ENCODE measurements around the gene TMEM272.
"Not testable (repeated sequence)": the region's sequence is repeated elsewhere in the genome, so short reads cannot be mapped to it uniquely, and the experiment has no call there.

Gene TMEM272

DNA sequence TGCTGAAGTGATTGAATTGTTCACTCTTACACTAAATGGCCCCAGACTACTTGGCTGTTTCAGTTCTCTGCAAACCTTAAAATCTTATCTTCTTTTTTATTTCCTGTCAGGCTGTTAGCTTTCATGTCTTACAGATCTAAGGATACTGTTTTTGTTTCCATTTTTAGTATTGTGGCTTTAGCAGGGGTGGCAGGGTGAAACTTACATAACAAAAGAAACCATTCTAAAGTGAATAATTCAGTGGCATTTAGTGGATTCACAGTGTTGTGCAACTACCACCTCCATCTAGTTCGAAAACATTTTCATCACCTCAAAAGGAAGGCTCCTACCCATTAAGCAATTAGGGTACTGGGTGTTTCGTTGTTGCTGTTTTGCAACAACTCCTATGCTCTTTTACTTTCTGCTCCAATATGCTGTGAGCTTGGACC is 19.8 kb downstream of the TMEM272 start:
- no peaks in the 10 kb centered on the region for H3K9me3 Mint-ChIP-seq
- no peak overlapping the region for H3K4me3 Mint-ChIP-seq
- peaks cover 70% of the 10 kb centered on the region for H3K4me1 Mint-ChIP-seq (ENCODE audit: low read depth)
- H3K27ac Mint-ChIP-seq = no peak overlapping the region
- no peaks in the 10 kb centered on the region for H3K36me3 Mint-ChIP-seq (ENCODE audit: low read depth)
- intact Hi-C loops (cut with micrococcal nuclease) = no loop called here
- peaks cover 3% of the 10 kb centered on the region for H3K27me3 Mint-ChIP-seq

DNA sequence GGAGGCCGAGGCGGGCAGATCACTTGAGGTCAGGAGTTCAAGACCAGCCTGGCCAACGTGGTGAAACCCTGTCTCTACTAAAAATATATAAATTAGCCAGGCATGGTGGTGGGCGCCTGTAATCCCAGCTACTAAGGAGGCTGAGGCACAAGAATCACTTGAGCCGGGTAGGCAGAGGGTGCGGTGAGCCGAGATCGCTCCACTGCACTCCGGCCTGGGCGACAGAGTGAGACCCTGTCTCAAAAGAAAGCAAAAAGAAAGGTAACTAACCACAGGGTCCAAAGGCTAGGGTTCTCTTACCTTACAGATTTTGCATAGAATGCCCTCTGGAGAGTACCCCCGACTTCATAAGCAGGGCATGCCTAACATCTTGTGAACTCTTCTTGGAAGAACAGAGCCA is 20.3 kb downstream of the TMEM272 start:
- intact Hi-C loops (cut with micrococcal nuclease); H3K36me3 Mint-ChIP-seq (ENCODE audit: low read depth); H3K4me3 Mint-ChIP-seq; H3K27ac Mint-ChIP-seq; H3K9me3 Mint-ChIP-seq; H3K27me3 Mint-ChIP-seq: not testable (repeated sequence)
- peaks cover 70% of the 10 kb centered on the region for H3K4me1 Mint-ChIP-seq (ENCODE audit: low read depth)

DNA sequence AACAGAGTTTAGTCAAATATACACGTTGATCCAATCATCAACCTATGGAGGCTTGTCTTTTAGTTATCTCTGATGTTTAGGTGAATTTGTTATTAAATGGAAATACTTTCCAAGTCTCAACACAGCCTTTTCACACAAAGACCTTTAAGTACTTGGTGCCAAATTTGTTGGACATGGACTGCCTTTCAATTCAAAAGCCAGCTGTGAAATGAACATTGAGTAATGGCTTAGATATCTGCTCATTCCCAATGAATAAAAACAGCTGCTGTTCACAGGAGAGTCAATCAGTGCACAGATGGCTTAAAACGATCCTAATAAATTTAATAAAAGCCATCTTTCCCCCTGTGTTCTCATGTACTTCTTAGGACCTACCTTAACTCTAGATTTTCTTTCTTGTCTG is 21.1 kb downstream of the TMEM272 start:
- Mint-ChIP-seq H3K27ac (no peak overlapping the region), H3K36me3 (ENCODE audit: low read depth) (no peaks in the 10 kb centered on the region), H3K27me3 (peaks cover 3% of the 10 kb centered on the region), H3K9me3 (no peaks in the 10 kb centered on the region), H3K4me1 (ENCODE audit: low read depth) (peaks cover 77% of the 10 kb centered on the region), H3K4me3 (no peak overlapping the region)
- intact Hi-C loops (cut with micrococcal nuclease) = no loop called here

DNA sequence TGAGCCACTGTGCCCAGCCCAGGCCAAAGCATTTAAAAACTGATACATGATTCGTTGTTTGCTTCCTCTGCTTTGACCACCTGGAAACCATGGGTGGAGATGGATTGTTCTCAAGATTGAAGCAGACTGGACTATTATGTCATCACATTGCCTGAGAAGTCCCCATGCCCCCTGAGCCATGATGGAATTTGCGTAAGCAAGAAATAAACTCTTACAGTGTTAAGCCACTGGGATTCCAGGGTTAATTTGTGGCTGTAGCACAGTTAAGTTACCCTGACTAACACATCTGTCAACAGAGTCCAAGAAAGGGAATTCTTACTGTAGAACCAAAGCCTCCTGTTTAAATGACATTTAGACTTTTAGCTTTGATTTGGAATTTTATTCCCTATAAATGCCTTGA is 21.6 kb downstream of the TMEM272 start:
- Mint-ChIP-seq H3K9me3 (no peaks in the 10 kb centered on the region), H3K27ac (no peak overlapping the region), H3K36me3 (ENCODE audit: low read depth) (no peaks in the 10 kb centered on the region), H3K4me3 (no peak overlapping the region), H3K4me1 (ENCODE audit: low read depth) (peaks cover 77% of the 10 kb centered on the region), H3K27me3 (no peaks in the 10 kb centered on the region)
- intact Hi-C loops (cut with micrococcal nuclease) = no loop called here

DNA sequence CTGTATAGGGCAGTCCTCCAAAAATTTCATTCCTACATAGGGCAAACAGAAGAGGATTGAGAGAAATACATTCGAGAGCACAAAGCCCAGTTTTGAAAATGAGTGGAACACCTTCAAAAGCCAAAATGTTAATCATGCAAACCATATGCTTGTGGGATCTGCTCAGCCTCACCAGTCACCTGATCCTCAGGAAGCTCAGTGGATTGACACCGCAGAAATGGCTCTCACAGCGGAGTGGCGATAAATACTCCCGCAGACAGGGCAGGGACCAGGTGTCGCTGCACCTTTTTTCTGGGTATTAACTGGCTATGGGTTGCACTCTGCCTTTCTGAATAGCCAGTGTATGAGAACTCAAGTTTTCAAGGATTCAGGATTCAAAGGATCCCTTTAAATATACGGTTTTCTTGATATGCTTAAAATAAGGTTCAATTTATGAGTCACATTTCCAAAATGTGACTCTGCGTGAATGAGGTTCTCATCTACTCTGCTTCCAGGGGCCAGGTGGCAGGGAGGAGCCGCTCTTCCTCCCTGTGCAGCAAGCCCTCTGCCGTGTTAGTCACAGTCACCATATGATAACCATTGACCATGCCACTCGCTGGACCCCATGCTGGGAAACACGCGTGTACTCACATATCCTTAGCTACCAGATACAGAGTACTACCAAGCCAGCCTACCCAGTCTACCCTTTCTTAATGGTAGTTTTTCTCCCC is 22.7 kb downstream of the TMEM272 start:
- no peaks in the 10 kb centered on the region for H3K9me3 Mint-ChIP-seq
- intact Hi-C loops (cut with micrococcal nuclease) = no loop called here
- H3K4me3 Mint-ChIP-seq = peak overlapping the region; percentile 20
- no peaks in the 10 kb centered on the region for H3K27me3 Mint-ChIP-seq
- H3K27ac Mint-ChIP-seq = peak overlapping the region; percentile 70
- no peaks in the 10 kb centered on the region for H3K36me3 Mint-ChIP-seq (ENCODE audit: low read depth)
- H3K4me1 Mint-ChIP-seq (ENCODE audit: low read depth) = peaks cover 73% of the 10 kb centered on the region

DNA sequence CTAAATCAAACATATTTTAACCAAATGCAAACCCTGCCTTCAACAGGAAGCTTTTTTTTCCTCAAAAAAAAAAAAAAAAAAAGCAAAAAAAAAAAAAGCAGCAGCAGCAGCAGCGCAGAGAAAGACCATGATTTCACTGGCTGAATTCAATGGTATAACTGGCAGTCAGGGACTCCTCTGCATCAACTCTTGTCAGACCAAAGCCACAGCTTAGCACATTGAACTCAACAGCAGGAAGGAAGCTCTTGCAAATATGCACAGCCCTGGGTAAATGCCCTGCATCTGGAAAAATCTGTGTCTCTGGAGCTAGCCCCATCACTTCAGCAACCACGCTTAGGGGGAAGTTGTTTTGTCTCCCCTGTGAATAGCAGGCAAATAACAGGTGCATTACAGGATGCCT is 23.4 kb downstream of the TMEM272 start:
- Mint-ChIP-seq H3K36me3 (ENCODE audit: low read depth) (no peaks in the 10 kb centered on the region), H3K4me1 (ENCODE audit: low read depth) (peaks cover 67% of the 10 kb centered on the region), H3K9me3 (no peaks in the 10 kb centered on the region), H3K27me3 (no peaks in the 10 kb centered on the region), H3K27ac (peak overlapping the region; percentile 70), H3K4me3 (peak overlapping the region; percentile 20)
- intact Hi-C loops (cut with micrococcal nuclease) = no loop called here

DNA sequence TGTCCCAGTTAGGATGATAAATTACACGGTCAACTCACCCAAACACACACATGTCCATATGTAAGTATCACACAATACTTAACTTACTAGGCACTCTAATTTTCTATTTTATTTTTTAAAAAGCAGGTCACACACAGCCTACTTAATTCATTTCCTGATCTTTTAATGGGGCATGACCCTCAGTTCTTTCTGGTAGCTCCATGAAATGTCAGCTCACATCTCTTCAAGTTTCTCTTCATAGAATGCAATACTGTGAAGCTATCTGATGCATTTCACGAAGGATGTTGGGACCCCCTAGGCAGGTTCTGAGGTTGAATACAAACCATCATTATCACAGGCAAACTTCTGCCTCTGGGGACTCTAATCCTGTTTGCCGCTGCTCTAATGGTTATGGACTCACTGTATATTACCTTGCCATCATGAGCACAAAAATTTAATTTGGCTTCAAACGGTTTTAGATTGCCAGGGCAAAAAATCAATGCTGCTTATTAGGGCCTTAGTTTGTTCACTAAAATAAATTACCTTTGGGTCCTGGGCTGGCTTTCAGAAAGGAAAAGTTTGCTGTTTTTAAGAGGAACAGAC is 24.9 kb downstream of the TMEM272 start:
- Mint-ChIP-seq H3K27ac (peak overlapping the region; percentile 92), H3K4me1 (ENCODE audit: low read depth) (peaks cover 60% of the 10 kb centered on the region), H3K36me3 (ENCODE audit: low read depth) (no peaks in the 10 kb centered on the region), H3K4me3 (no peak overlapping the region), H3K9me3 (no peaks in the 10 kb centered on the region), H3K27me3 (no peaks in the 10 kb centered on the region)
- intact Hi-C loops (cut with micrococcal nuclease) = no loop called here

DNA sequence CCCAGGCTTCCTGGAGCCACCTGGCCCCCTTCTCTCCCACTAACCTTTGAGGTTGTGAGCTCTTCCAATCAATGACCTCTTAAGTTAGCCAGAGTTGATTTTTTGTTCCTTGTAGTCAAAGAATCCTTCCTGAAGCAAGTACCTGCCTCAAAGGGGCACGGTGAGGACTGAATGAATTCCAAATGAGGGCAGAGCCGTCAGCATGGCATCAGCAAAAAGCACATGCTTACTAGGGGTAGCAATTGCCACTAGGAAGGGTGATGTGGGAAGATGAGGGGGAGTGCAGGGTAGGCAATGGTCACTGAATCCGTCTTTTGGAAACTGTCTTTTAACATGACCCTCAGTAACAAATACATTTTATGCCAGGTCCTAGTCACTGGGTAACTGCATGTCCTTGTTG is 25.4 kb downstream of the TMEM272 start:
- peak overlapping the region; percentile 92 for H3K27ac Mint-ChIP-seq
- no peaks in the 10 kb centered on the region for H3K36me3 Mint-ChIP-seq (ENCODE audit: low read depth)
- intact Hi-C loops (cut with micrococcal nuclease) = no loop called here
- peaks cover 63% of the 10 kb centered on the region for H3K4me1 Mint-ChIP-seq (ENCODE audit: low read depth)
- peak overlapping the region; percentile 7 for H3K4me3 Mint-ChIP-seq
- no peaks in the 10 kb centered on the region for H3K9me3 Mint-ChIP-seq
- H3K27me3 Mint-ChIP-seq = no peaks in the 10 kb centered on the region

DNA sequence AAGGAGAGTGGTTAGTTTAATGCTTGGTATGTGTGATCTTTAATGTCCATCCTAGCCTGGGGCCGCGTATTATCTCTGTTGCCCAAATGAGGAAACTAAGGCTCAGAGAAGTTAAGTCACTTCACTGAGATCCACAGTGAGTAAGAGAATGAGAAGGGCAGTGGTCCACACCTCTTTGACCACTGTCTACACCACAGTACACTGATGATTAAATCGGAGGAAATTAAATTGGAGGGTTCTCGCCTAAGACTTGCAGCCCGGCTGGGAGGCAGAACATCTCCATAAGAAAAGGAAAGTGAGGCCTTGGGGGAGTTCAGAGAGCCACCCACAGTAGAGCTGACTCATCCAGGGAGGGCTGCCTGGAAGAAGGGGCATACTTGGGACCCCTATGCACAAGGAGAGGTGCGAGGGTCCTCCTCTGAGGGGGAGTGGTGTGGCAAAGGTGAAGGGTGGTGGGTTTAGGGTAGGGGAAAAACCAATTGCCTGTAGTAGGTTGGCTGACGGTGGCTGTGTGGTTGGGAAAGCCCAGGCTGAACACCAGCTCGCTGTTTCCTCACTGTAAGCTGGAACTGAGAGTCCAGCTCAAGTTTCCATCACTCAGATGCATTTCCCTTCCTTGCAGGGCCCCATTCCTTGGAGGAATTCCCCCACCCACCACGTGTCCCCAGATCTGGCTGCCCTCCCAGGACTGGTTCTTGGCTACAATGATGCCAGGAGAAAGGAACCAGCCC is 26.0 kb downstream of the TMEM272 start:
- intact Hi-C loops (cut with micrococcal nuclease) = no loop called here
- Mint-ChIP-seq H3K27ac (peak overlapping the region; percentile 92), H3K4me1 (ENCODE audit: low read depth) (peaks cover 63% of the 10 kb centered on the region), H3K27me3 (no peaks in the 10 kb centered on the region), H3K36me3 (ENCODE audit: low read depth) (no peaks in the 10 kb centered on the region), H3K4me3 (no peak overlapping the region), H3K9me3 (no peaks in the 10 kb centered on the region)

DNA sequence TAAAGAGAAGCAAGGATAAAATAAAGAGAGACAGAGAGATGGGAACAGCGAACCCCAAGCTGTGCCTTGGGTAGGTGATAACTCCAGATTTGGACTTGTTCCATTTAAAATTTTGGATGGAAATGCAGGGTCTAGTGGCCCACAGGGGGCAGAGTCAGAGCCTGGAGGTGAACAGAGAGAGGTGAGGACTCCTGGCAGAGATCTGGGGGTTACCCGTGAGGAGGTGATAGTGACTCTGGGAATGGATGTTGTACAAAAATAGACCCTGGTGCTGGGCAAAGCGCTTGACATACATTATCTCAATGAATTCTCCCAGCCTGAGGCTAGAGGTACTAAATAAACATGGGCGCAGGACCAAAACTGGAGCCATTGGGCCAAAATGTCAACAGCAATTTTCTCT is 26.7 kb downstream of the TMEM272 start:
- no peaks in the 10 kb centered on the region for H3K36me3 Mint-ChIP-seq (ENCODE audit: low read depth)
- H3K9me3 Mint-ChIP-seq = no peaks in the 10 kb centered on the region
- H3K27me3 Mint-ChIP-seq = no peaks in the 10 kb centered on the region
- intact Hi-C loops (cut with micrococcal nuclease) = no loop called here
- no peak overlapping the region for H3K4me3 Mint-ChIP-seq
- peak overlapping the region; percentile 92 for H3K27ac Mint-ChIP-seq
- H3K4me1 Mint-ChIP-seq (ENCODE audit: low read depth) = peaks cover 63% of the 10 kb centered on the region

DNA sequence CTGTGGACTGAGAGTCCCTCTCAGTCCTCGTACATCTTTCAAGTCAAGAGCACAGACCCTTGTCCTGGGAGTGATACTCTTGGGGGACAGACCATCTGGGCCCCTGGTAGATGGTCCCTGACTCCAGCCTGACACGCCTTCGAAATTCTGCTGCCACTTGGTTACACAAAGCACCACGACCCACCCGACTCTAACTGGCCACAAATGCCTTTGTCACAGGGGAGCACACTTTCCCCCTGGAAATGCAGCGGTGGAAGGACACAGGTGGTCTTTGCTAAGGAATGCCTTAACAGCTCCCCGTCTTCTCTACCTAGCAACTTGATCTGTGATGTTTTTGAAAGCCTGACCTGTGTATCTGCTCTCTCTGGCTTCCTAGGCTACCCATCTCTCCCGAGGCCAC is 27.3 kb downstream of the TMEM272 start:
- no peaks in the 10 kb centered on the region for H3K27me3 Mint-ChIP-seq
- H3K36me3 Mint-ChIP-seq (ENCODE audit: low read depth) = no peaks in the 10 kb centered on the region
- peaks cover 63% of the 10 kb centered on the region for H3K4me1 Mint-ChIP-seq (ENCODE audit: low read depth)
- peak overlapping the region; percentile 92 for H3K27ac Mint-ChIP-seq
- intact Hi-C loops (cut with micrococcal nuclease) = no loop called here
- H3K4me3 Mint-ChIP-seq = no peak overlapping the region
- no peaks in the 10 kb centered on the region for H3K9me3 Mint-ChIP-seq

DNA sequence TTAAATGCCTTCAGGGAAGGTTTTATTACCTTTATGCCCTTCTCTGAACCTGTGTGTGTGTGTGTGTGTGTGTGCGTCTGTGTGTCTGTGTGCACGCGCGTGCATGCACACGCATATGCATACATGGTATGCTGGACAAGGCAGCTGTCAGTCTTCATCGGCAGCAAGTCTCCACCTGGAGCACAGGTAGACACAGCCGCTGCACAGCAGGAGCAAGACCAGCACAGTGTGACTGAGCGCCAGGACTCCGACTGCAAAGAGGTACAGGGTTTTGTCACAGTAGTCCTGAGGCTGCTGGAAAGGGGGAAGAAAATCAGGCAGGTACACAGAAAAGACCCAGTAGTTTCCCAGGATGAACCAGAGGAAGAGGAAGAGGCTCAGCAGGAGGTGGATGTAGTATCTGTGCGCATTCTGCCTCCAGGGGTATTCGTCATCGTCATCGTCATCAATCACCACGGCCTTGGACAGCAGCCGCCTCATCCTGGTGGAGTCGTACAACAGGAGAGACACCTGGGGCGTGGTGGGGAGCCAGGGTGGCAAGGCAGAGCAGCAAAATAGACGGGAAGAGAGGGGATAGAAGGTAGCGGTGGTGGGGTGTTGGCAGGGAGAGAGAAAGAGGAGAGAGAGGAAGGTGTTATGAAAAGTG is 28.2 kb downstream of the TMEM272 start:
- H3K27me3 Mint-ChIP-seq = no peaks in the 10 kb centered on the region
- no peaks in the 10 kb centered on the region for H3K36me3 Mint-ChIP-seq (ENCODE audit: low read depth)
- H3K4me1 Mint-ChIP-seq (ENCODE audit: low read depth) = peaks cover 63% of the 10 kb centered on the region
- intact Hi-C loops (cut with micrococcal nuclease) = no loop called here
- no peaks in the 10 kb centered on the region for H3K9me3 Mint-ChIP-seq
- H3K4me3 Mint-ChIP-seq = no peak overlapping the region
- H3K27ac Mint-ChIP-seq = peak overlapping the region; percentile 0

DNA sequence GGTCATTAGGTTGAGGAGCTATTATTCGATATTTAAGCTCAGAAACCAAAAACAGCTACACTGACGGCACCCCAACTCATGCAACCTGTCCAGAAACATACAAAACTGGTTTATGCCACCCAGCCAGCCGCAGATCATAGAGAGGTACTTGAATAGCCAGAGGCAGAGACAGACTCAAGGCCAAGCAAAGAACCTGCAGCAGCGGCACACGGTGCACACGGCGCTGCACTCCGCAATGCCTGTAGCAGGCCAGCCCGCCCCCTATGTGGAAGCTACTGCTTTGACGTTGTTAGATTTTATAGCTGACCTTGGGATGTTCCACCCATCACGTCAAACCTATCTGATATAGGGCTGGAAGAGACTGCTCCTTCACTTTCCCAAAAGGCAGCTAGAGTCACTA is 29.1 kb downstream of the TMEM272 start:
- Mint-ChIP-seq H3K27ac (no peak overlapping the region), H3K4me3 (no peak overlapping the region), H3K27me3 (no peaks in the 10 kb centered on the region), H3K4me1 (ENCODE audit: low read depth) (peaks cover 61% of the 10 kb centered on the region), H3K36me3 (ENCODE audit: low read depth) (no peaks in the 10 kb centered on the region), H3K9me3 (no peaks in the 10 kb centered on the region)
- intact Hi-C loops (cut with micrococcal nuclease) = loop anchor here (1.0 to 2.0 kb wide), 2 partner anchors 16 to 311 kb away; no protein-coding TSS in a partner anchor
